Loucy (cell line): ENCODE data around the gene CERS6.

Experiments
- EZH2phosphoT487 ChIP-seq: fragments of 200-600 bp; IDR thresholded peaks from 2 replicates; pipeline ENCODE4 v1.6.1; 2018; ENCODE audit warnings: antibody characterized with exemption, mild to moderate bottlenecking, moderate library complexity, borderline replicate concordance
- TF ChIP-seq, protein P1 (sequence below): fragments of 200-600 bp; sonication (generic); conservative IDR thresholded peaks from 2 replicates; pipeline ENCODE4 v1.5.1; 2014; ENCODE audit warnings: mild to moderate bottlenecking, antibody characterized with exemption, low read length

DNA sequence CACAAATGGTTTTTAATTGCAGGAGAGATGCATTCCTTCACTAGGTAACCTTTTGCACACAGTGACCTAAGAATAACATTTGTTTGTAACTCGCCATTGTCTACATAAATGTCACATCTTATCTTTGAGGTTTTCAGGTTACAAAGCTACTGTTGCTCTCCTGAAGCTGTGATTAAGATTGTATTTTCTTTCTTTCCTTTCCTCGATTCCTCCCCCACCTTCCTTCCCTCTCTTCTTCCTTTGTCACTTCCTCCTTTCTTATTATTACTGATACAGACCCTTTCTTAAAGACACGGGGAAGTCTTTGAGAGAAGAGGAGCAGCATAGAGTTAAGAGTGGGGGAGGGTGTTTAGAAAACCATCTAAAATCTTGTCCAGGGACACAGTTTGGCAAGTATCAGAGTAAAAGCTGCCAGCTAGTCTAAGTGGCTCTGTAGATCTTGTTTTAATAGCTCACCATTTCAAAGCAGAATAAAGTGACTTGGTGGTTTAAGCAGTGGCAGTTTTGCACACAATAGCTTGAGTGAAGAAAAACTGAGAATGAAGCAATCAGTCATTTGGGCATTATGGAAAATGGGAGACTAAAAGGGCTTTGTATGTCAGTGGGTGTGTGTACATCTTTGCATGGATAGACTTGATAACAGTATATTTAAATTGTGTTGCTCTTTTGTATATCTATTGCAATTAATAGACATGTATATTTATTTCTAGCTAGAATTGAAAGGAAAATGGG is 10.9 kb downstream of the CERS6 start:
- TF ChIP-seq, protein P1, sequence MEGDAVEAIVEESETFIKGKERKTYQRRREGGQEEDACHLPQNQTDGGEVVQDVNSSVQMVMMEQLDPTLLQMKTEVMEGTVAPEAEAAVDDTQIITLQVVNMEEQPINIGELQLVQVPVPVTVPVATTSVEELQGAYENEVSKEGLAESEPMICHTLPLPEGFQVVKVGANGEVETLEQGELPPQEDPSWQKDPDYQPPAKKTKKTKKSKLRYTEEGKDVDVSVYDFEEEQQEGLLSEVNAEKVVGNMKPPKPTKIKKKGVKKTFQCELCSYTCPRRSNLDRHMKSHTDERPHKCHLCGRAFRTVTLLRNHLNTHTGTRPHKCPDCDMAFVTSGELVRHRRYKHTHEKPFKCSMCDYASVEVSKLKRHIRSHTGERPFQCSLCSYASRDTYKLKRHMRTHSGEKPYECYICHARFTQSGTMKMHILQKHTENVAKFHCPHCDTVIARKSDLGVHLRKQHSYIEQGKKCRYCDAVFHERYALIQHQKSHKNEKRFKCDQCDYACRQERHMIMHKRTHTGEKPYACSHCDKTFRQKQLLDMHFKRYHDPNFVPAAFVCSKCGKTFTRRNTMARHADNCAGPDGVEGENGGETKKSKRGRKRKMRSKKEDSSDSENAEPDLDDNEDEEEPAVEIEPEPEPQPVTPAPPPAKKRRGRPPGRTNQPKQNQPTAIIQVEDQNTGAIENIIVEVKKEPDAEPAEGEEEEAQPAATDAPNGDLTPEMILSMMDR: no peak
- TF ChIP-seq EZH2phosphoT487: no peak
